Renal pelvis (tissue), 12 donors: ENCODE results near the gene MATN1. TPM values are rescaled to one million over a fixed set of nuclear protein-coding genes. Genes with fewer than 3 reads are reported as not detected.
"Not testable (repeated sequence)": the region's sequence is repeated elsewhere in the genome, so short reads cannot be mapped to it uniquely, and the experiment has no call there.

ENCODE experiments used
- DNase-seq: peaks from one replicate; pipeline ENCODE4 v3.0.0-alpha.2; 2013
- long read RNA-seq, 16 experiments: transcript quantifications; one replicate each; lab custom pipeline, GENCODE V29; 2026
- polyA plus RNA-seq, 3 donors: library from polyadenylated mRNA; unstranded; fragments of 120-200 nt; gene quantifications; one replicate each; pipeline ENCODE4 v1.2.1, GENCODE V29; 2013; ENCODE audit not compliant: insufficient read length in 3 of 3

MATN1 gene, protein sequence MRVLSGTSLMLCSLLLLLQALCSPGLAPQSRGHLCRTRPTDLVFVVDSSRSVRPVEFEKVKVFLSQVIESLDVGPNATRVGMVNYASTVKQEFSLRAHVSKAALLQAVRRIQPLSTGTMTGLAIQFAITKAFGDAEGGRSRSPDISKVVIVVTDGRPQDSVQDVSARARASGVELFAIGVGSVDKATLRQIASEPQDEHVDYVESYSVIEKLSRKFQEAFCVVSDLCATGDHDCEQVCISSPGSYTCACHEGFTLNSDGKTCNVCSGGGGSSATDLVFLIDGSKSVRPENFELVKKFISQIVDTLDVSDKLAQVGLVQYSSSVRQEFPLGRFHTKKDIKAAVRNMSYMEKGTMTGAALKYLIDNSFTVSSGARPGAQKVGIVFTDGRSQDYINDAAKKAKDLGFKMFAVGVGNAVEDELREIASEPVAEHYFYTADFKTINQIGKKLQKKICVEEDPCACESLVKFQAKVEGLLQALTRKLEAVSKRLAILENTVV
- under 1 TPM; 0.17 to 0.30 (median 0.23) TPM for polyA plus RNA-seq
- long read RNA-seq, donor 1, result 0 reads
- long read RNA-seq, donor 2, result 0 reads
- long read RNA-seq, donor 3, result 0 reads
- long read RNA-seq, donor 4, result 0 reads
- long read RNA-seq, donor 5, result 0 reads
- long read RNA-seq, donor 6, result 0 reads
- long read RNA-seq, donor 7, result 0 reads
- long read RNA-seq, donor 8, result 0 reads
- long read RNA-seq, donor 9, result 0 reads
- long read RNA-seq, donor 10, result 0 reads
- long read RNA-seq, donor 11, result 0 reads
- long read RNA-seq, donor 12, result 0 reads
- long read RNA-seq, donor 13, result 0 reads
- long read RNA-seq, donor 14, result 0 reads
- long read RNA-seq, donor 15, result 0 reads
- long read RNA-seq, donor 16, result 0 reads

GRCh38 chr1:30723331-30723755 lies at the start of gene MATN1:
Gene MATN1 (minus strand): TSS chr1:30723585. CDS start chr1:30723551, 34 bp downstream.
- DNase-seq, result no peak

- DNase-seq, result no peak
Measured at GRCh38 chr1:30771005-30771404, 47.6 kb upstream of the MATN1 start.

DNA sequence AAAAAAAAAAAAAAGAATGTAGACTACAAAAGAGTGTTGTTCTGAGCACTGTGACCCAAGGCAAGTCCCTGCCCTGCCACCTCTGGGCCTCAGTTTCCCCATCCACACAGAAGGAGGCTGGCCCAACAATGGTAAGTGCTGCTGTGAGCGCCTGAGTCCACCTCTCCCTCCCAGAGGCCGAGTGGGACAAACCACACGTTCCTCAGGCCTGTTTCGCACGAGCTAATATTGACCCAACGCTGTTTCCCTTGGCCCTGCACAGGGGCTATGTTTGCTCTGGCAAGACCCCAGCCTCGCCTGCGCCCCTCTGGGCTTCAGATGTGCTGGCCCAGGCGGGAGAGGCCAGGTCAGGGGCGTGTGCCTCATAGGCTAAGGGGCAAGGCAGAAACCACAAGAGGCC lies 46.8 kb upstream of the MATN1 start:
- DNase-seq, result no peak

- DNase-seq, result no peak
Measured at GRCh38 chr1:30768830-30769718, 45.7 kb upstream of the MATN1 start.

- no peak for DNase-seq
Measured at GRCh38 chr1:30768159-30768829, 44.9 kb upstream of the MATN1 start.

- DNase-seq, result not testable (repeated sequence)
Measured at GRCh38 chr1:30766948-30767347, 43.6 kb upstream of the MATN1 start.

GRCh38 chr1:30765556-30766434 lies 42.4 kb upstream of the MATN1 start:
- no peak for DNase-seq

DNA sequence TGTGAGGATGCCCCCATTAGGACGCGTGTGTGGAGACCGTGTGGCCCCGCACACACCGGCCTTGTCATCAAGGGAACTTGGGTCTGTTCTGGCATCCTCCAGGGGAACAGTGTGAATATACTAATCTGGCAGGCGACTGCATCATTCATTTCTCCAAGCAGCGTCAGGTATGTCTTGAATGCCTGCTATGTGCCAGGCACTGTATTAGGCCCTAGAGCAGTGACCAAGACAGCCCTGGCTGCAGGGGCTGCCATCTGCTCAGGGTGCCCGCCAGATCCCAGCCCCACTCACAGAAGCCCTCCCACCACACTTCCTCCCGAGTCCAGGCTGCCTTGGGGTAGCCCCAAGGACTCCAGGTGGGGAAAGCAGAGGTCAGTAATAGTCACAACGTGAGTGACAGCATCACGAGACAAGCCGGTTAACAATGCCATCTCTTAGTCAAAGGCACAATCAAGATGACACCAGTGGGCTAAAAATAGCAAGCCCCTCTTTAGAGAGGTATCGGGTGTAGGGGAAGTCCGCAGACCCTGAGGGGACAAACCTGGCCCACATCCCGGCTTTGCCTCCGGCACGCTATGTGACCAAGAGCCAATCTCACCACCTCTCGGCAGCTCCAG lies 41.7 kb upstream of the MATN1 start:
- DNase-seq, result no peak

DNA sequence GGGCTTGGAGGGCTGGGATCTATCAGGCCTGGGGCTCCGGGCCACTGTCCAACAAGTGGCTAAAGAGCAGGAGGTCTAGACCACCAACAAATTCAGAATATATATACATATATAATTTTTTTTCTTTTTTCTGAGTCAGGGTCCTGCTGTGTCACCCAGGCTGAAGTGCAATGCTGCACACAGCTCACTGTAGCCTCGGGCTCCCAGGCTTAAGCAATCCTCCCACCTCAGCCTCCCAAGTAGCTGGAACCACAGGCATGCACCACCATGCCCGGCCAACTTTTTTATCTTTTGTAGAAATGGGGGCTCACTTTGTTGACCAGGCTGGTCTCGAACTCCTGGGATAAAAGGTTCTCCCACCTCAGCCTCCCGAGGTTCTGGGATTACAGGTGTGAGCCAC lies 41.0 kb upstream of the MATN1 start:
- DNase-seq, result no peak

GRCh38 chr1:30763651-30764248 lies 40.4 kb upstream of the MATN1 start:
- peak; percentile 53 for DNase-seq

- DNase-seq, result no peak
Measured at GRCh38 chr1:30762930-30763650, 39.7 kb upstream of the MATN1 start.

GRCh38 chr1:30762152-30762929 lies 39.0 kb upstream of the MATN1 start:
- no peak for DNase-seq

DNA sequence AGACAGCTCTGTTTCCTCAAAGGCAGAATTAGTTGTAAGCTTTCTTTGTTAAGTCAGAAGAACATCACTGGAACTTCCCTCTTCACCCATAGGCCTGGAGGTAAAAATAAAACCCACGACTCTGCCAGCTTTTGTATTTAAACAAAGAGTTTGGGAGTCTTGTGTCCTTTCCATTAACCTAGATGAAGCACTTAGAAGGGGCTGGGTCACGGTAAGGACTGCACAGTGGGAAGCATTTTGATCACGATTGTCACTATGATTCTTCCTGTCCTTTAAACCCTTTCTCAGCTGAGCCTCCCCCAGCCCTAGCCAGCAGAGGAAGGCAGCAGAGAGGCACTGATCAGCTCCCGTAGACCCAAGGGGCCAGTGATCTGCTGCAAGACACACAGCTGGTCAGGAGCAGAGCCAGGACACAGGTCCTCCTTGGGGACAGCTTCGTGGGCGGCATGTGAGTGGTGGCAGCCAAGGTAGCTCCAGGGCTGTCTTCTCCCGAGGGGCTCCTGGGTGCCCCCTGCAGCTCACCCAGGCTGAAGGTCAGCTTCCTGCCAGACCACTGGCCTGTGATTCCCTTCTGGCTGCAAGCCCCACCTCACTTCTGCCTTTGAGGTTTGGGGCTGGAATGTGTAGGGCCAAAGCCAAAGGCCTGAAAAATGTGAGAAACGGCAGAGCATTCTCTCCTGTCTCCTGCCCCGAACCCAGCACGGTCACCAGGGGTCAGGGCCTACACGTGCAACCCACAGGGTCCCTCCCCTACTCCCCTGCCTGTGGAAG lies 38.2 kb upstream of the MATN1 start:
- no peak for DNase-seq

DNA sequence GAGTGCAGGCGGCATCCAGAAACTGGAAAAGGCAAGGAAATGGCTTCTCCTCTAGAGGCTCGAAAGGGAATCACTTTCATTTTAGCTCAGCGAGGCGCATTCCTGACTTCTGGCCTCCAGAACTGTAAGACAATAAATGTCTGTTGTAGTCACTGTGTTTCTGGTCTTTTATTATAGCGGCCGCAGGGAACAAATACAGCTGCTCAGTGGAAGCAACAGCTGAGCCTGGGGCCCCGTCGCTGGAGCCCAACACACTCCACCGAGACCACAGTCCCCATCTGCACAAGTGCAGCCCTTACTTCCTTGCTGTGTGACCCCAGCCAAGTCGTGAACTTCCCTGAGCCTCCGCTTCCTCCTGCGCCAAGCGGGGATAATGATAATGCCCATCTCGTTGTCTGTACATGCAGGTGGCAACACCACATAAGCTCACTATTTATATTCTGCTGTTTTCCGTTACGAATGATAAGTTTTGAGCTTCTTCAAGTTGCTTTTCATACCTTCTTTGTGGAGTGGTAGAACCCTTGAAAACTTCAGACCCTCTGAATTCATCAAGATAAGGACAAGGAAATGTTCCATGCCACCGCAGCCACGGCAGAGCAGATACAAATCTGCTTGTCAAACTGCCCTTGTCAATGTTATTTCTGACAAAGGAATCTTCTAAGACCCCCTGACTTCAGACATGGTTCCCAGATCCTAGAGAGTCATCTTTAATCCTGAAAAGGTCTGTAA lies 37.4 kb upstream of the MATN1 start:
- no peak for DNase-seq

DNA sequence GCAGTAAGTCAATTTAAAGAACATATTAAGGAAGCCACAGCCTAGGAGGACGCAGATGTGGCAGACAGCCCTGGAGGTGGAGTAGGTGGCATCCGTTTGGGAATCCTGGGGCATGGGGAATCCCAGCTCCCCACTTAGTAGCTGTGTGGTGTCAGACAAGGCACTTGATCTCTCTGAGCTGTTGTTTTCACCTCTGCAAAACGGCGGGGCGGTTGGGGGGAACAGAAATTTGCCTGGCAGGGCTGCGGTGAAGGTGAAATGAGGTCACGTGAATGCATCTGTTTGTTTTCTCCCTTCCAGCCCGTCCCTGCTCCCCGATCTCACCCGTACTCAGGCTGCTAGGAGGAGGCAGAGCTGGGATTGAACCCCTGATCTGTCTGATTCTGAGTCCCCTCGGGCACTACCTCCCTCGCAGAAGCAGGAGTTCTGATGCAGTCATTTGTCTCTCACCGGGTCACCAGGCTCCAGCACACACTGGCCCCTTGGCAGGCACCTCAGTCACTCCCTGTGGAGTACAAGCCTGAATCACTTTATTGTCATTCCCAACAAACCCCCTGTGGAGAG lies 36.4 kb upstream of the MATN1 start:
- no peak for DNase-seq

GRCh38 chr1:30758785-30759380 lies 35.5 kb upstream of the MATN1 start:
- no peak for DNase-seq
